ENCODE results near the gene GCNT2. TPM values are rescaled to one million over a fixed set of nuclear protein-coding genes. Genes with fewer than 3 reads are reported as not detected.

The GCNT2 gene
- total RNA-seq, 1 donor from 2014 or later = 13.2 TPM

- H3K27ac Mint-ChIP-seq (ENCODE audit: unreplicated experiment) = no peak overlapping the region
- H3K36me3 Mint-ChIP-seq (ENCODE audit: unreplicated experiment) = no peaks in the 10 kb centered on the region
- H3K27me3 Mint-ChIP-seq (ENCODE audit: unreplicated experiment) = no peaks in the 10 kb centered on the region
- no peak for TF ChIP-seq CTCF (IDR thresholded peaks at IDR 0.05; ENCODE audit: partially characterized antibody, unreplicated experiment)
- no peak overlapping the region for H3K4me3 Mint-ChIP-seq (ENCODE audit: unreplicated experiment)
- no peaks in the 10 kb centered on the region for H3K4me1 Mint-ChIP-seq (ENCODE audit: low read depth, unreplicated experiment)
- no peak for DNase-seq
- H3K9me3 Mint-ChIP-seq (ENCODE audit: unreplicated experiment) = peaks cover 2% of the 10 kb centered on the region
These were observed 24.3 kb downstream of the GCNT2 start for GRCh38 chr6:10545482-10545881.

- no peak for TF ChIP-seq CTCF (IDR thresholded peaks at IDR 0.05; ENCODE audit: partially characterized antibody, unreplicated experiment)
- Mint-ChIP-seq H3K27me3 (ENCODE audit: unreplicated experiment) (no peaks in the 10 kb centered on the region), H3K4me1 (ENCODE audit: low read depth, unreplicated experiment) (no peaks in the 10 kb centered on the region), H3K4me3 (ENCODE audit: unreplicated experiment) (no peak overlapping the region), H3K36me3 (ENCODE audit: unreplicated experiment) (no peaks in the 10 kb centered on the region), H3K9me3 (ENCODE audit: unreplicated experiment) (no peaks in the 10 kb centered on the region), H3K27ac (ENCODE audit: unreplicated experiment) (no peak overlapping the region)
- DNase-seq = no peak
These were observed 26.7 kb downstream of the GCNT2 start for GRCh38 chr6:10547809-10548208.

DNA sequence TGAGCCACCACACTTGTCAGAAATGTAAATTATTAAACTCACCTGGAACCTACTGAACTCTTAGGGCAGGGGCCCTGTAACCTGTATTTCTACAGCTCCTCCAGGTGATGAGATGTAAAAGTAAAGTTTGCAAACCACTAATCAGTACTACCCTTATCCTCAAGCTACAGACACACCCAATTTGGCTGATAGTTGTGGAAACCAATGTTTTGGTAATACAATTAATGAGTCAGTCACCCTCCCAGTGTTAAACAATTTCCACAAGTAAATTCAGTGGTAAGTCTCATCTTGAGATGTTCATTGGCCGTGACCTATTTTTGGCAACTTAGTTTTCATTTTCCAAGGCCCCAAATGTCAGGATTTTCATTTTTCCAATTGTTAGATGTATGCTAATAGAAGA is 29.6 kb downstream of the GCNT2 start:
- H3K9me3 Mint-ChIP-seq (ENCODE audit: unreplicated experiment) = peaks cover 4% of the 10 kb centered on the region
- H3K36me3 Mint-ChIP-seq (ENCODE audit: unreplicated experiment) = no peaks in the 10 kb centered on the region
- TF ChIP-seq CTCF (IDR thresholded peaks at IDR 0.05; ENCODE audit: partially characterized antibody, unreplicated experiment) = no peak
- peaks cover 4% of the 10 kb centered on the region for H3K27me3 Mint-ChIP-seq (ENCODE audit: unreplicated experiment)
- peaks cover 12% of the 10 kb centered on the region for H3K4me1 Mint-ChIP-seq (ENCODE audit: low read depth, unreplicated experiment)
- no peak overlapping the region for H3K27ac Mint-ChIP-seq (ENCODE audit: unreplicated experiment)
- no peak for DNase-seq
- H3K4me3 Mint-ChIP-seq (ENCODE audit: unreplicated experiment) = no peak overlapping the region

DNA sequence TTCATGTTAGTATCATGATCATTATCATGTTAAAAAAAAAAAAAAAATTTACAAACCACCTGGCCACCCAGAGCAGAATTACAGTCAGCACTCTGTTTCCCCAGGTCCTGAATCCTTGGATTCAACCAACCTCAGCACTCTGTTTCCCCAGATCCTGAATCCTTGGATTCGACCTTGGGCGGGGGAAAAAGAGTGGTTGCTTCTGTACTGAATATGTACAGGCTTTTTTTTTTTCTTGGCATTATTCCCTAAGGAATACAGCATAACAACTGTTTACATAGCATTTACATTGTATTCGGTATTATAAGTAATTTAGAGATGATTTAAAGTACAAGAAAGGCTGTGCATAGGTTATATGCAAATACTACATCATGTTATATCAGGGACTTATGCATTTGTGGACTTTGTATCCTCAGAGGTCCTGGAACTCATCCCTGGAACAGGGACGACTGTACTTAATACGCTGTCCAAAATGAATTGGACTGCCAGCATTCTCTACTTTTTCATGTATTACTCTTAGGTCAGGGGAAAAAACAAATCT is 31.2 kb downstream of the GCNT2 start:
- no peak for TF ChIP-seq CTCF (IDR thresholded peaks at IDR 0.05; ENCODE audit: partially characterized antibody, unreplicated experiment)
- Mint-ChIP-seq H3K4me3 (ENCODE audit: unreplicated experiment) (no peak overlapping the region), H3K27ac (ENCODE audit: unreplicated experiment) (no peak overlapping the region), H3K9me3 (ENCODE audit: unreplicated experiment) (peaks cover 8% of the 10 kb centered on the region), H3K27me3 (ENCODE audit: unreplicated experiment) (peaks cover 8% of the 10 kb centered on the region), H3K4me1 (ENCODE audit: low read depth, unreplicated experiment) (peaks cover 23% of the 10 kb centered on the region), H3K36me3 (ENCODE audit: unreplicated experiment) (no peaks in the 10 kb centered on the region)
- no peak for DNase-seq

DNA sequence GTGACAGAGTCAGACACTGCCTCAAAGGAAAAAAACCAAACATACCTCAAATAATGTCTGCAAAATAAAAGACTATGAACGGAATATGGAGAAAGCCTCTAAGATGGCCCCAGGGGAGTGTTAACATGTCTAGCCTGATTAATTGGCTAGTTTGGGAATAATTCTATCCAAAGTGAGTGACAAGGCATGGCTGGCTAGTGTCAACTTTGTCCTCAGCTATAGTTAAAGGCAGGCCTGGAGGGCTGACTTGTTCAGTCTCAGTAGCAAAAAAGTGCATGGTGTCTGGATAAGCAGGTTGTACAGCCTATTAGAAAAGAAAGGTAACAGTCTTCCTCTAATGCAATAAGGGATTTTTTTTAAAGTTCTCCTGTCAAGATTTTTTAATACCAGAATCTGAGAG is 32.7 kb downstream of the GCNT2 start:
- Mint-ChIP-seq H3K9me3 (ENCODE audit: unreplicated experiment) (peaks cover 8% of the 10 kb centered on the region), H3K4me1 (ENCODE audit: low read depth, unreplicated experiment) (peaks cover 32% of the 10 kb centered on the region), H3K27ac (ENCODE audit: unreplicated experiment) (no peak overlapping the region), H3K36me3 (ENCODE audit: unreplicated experiment) (no peaks in the 10 kb centered on the region), H3K27me3 (ENCODE audit: unreplicated experiment) (peaks cover 11% of the 10 kb centered on the region), H3K4me3 (ENCODE audit: unreplicated experiment) (no peak overlapping the region)
- TF ChIP-seq CTCF (IDR thresholded peaks at IDR 0.05; ENCODE audit: partially characterized antibody, unreplicated experiment) = no peak
- DNase-seq = no peak

Data from glutamatergic neuron (in vitro differentiated cells).